GM12875 (cell line): ENCODE data around the gene SAMD1.
A peak's percentile ranks its signal among the peaks of the same experiment; 100 is the strongest.

Experiments used
- H3K4me3 ChIP-seq: one replicate; pipeline ENCODE4 v1.5.1; 2011; ENCODE audit warnings: low read depth, low read length, control low read depth
- TF ChIP-seq, protein P1 (sequence below): IDR thresholded peaks from 2 replicates; pipeline ENCODE4 v1.5.1; 2011; ENCODE audit warnings: low read depth, mild to moderate bottlenecking, control low read depth, inconsistent platforms, low read length, moderate library complexity, borderline replicate concordance; ENCODE audit not compliant: insufficient read depth

SAMD1 gene

DNA sequence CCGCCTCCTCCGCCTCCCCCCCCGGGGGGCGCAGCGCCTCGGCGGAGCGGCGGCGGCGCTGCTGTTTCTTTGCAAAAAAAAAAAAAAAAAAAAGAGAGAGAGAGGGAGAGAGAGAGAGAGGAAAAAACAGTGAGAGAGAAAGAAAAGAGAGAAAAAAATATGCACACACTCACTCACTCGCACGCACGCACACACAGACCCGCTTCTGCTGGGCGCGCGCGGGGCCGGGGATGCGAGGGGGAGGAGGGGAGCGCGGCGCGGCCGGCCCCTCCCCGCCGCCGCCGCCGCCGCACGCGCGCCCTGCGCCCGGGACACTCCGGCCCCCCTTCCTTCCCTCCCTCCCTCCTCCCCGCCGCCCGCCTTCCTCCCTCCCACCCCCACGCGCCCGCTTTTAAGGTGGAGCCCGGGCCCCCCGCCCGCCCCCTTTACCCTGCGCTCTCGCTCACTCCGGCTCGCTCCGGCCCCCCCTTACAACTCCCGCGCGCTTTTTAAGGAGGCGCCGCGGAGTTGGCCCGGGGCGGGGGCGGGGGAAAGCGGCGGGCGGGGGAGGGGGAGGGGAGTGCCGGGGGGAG is at the start of gene SAMD1:
Gene SAMD1, minus strand, starts transcription at position 243 of the 572 bp plus-strand sequence.
- TF ChIP-seq, protein P1, sequence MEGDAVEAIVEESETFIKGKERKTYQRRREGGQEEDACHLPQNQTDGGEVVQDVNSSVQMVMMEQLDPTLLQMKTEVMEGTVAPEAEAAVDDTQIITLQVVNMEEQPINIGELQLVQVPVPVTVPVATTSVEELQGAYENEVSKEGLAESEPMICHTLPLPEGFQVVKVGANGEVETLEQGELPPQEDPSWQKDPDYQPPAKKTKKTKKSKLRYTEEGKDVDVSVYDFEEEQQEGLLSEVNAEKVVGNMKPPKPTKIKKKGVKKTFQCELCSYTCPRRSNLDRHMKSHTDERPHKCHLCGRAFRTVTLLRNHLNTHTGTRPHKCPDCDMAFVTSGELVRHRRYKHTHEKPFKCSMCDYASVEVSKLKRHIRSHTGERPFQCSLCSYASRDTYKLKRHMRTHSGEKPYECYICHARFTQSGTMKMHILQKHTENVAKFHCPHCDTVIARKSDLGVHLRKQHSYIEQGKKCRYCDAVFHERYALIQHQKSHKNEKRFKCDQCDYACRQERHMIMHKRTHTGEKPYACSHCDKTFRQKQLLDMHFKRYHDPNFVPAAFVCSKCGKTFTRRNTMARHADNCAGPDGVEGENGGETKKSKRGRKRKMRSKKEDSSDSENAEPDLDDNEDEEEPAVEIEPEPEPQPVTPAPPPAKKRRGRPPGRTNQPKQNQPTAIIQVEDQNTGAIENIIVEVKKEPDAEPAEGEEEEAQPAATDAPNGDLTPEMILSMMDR: no peak
- H3K4me3 ChIP-seq: peak within 1 kb of the TSS; percentile 70

DNA sequence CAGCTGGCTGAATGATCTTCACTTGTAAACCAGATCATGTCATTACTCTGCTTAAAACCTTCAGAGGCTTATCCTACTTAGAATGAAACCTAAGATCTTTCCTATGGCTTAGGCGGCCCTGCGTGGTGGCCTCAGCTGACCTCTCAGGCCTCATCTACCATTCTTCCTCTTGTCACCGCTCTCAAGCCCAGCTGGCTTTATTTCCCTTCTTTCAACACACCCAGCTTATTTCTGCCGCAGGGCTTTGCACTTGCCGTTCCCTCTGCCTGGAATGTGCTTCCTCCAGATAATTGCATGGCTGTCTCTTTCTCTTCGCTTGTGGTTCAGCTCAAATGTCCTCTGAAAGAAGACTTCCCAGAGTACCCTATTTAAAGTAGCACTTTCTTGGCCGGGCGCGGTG is 49.4 kb upstream of the SAMD1 start:
- H3K4me3 ChIP-seq: no peak overlapping the region
- TF ChIP-seq, protein P1: no peak

DNA sequence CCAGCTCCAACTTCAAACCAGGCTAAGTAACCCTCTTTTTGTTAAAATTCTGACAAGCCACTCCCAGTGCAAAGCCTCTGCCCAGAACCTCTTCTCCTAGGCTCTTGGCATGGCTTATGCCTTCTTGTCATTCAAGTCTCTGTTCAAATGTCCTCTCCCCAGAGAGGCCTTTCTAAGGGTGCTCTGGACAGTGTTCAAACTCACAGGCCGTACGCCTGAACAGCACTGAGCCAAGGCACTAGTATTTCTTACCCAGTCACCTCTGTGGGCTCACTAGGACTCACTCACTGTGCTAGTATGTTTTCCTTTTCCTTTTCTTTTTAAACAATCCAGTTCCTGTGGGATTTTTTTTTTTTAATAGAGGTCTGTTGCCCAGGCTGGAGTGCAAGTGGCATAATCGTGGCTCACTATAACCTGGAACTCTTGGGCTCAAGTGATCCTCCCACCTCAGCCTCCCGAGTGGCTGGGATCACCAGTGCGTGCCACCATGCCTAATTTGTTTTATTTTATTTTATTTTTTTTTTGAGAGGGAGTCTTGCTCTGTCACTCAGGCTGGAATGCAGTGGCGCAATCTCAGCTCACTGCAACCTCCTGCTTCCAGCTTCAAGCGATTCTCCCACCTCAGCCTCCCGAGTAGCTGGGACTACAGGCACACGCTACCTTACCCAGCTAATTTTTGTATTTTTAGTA is 48.2 kb upstream of the SAMD1 start:
- TF ChIP-seq, protein P1: no peak
- H3K4me3 ChIP-seq: no peak overlapping the region

DNA sequence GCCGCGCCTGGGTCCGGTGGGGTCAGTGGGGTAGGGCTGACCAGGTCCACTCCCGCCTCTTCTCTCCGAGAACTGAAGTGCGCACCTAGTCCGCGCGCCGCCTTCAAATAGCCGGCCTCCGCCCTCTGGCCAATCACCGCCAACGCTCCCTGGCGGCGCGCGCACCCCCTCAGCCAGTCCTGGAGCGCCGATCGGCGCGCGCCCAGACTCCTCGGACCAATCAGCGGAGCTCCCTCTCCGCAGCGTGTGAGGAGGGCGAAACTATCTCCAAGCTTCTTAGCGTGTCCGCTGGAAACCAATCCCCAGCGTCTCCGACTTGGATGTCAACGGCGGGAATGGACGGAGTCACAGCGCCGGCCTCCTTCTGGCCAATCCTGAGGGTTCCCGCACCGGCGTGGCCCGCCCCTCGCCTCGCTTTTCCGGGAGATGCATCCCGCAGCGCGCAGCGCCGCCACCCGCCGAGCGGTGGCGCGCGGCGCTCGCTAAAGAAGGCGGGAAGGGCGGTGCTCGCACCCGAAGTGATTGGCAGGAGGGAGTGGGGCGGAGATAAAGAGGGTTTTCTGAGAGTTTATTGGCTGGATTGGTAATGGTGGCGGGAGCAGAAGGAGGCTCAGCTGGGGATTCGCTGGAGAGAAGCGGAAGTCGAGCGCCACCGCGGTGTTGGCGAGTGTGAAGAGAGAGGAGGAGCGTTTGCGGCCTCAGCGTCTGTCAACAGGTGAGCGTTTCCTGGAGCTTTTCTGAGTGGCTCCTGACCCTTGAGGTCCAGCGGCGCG is 46.1 kb upstream of the SAMD1 start, which contains the start of gene ASF1B:
Gene ASF1B, minus strand, starts transcription at position 81 of the 773 bp plus-strand sequence. CDS start 133 bp downstream, outside the sequence.
- TF ChIP-seq, protein P1: peak; percentile 90

DNA sequence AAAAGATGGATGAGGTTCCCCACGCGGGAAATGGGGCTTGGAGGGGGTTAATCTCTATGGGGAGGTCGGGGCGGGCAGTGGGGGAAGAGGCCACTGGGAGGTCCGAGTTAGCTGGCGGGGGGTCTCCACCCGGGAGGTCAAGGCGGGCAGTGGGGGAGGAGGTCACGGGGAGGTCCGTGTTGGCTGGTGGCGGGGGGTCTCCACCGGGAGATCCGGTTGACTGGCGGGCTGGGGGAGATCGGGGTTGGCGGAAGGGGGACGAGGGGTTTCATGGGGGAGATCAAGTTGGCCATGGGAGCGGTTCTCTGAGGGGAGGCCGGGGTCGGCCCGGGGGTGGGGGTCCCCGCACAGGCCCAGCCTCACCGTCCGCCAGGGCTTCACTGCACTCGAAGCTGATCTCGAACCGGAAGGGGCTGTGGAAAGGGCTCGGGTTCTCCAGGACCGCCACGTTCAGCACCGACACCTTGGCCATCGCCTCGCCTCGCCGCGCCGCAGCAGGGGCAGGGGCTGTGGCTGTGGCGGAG is 45.5 kb upstream of the SAMD1 start:
- TF ChIP-seq, protein P1: no peak
- peak overlapping the region; percentile 99 for H3K4me3 ChIP-seq

More for the DNA sequence above, 46.1 kb upstream of the SAMD1 start, which contains the start of gene ASF1B:
- H3K4me3 ChIP-seq: peak within 1 kb of the TSS; percentile 99

DNA sequence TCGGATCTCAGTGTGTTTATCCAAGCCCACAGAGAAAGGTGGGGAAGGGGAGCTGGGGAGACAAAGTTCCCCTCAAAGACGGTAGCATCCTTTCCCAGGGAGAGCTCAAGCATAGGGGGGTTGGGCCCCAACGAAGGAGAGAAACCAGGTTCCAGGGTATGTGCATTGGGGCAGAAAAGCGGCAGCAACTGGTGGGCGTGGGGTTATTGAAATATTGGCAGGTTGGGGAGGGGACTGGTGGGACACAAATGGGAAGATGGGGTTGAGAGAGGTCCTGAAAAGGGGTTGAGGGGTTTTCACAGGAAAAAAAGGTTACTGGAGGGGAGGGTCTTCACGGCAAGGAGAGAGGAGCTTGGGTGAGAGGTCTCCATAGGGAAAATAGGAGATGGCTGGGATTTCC is 44.8 kb upstream of the SAMD1 start:
- TF ChIP-seq, protein P1: no peak

More for the DNA sequence above, 44.8 kb upstream of the SAMD1 start:
- peak overlapping the region; percentile 99 for H3K4me3 ChIP-seq
